ENCODE data around the gene ITCH. TPM values are rescaled to one million over a fixed set of nuclear protein-coding genes. Genes with fewer than 3 reads are reported as not detected.

ITCH gene
- total RNA-seq (2011; cell fraction: chromatin; rRNA removed; ENCODE audit: low replicate concordance) = 71.0 and 115 TPM in 2 replicates
- total RNA-seq (2011; cell fraction: nucleolus; rRNA removed) = 13.7 and 67.9 TPM in 2 replicates
- total RNA-seq (2011; cell fraction: nucleoplasm; rRNA removed) = 29.8 and 33.7 TPM in 2 replicates
- total RNA-seq (2014; rRNA removed) (20.5 and 22.9 TPM in 2 replicates), total RNA-seq (2014; rRNA removed; fragmentation: Illumina TruSeq; extraction: Trizol) (53.0 and 56.7 TPM in 2 replicates), total RNA-seq (2015; rRNA removed; fragmentation: Illumina TruSeq; extraction: Trizol) (44.4 and 52.5 TPM in 2 replicates), total RNA-seq (2021) (40.2 and 41.6 TPM in 2 replicates), polyA plus RNA-seq (2011; rRNA removed) (14.3 and 17.5 TPM in 2 replicates), polyA plus RNA-seq (2014; fragmentation: Illumina TruSeq; extraction: Trizol) (27.5 and 33.2 TPM in 2 replicates), polyA plus RNA-seq (2014; fragmentation: Nextera tagmentation; extraction: Ambion mirVana) (10 to 100 TPM in 1 of 2 experiments, 1 to 10 TPM in 1; 7.5 to 13.1 TPM), polyA plus RNA-seq (2014; rRNA removed) (15.3 and 19.0 TPM in 2 replicates), polyA minus RNA-seq (2011; rRNA and poly(A)+ RNA removed) (54.4 and 70.3 TPM in 2 replicates), Bru-seq, nascent RNA (percentile 81 among the genes with signal in this experiment), BruChase-seq, experiment 1, labeled RNA remaining after a 2-hour chase (percentile 88 among the genes with signal in this experiment), BruChase-seq, experiment 2, labeled RNA remaining after a 6-hour chase (percentile 86 among the genes with signal in this experiment)
- polyA plus RNA-seq (2011; cell fraction: cytosol; rRNA removed) = 3.4 and 5.9 TPM in 2 replicates
- polyA plus RNA-seq (2011; cell fraction: nucleus; rRNA removed) = 10.8 and 14.6 TPM in 2 replicates
- polyA plus RNA-seq (2012) = 17.4 and 18.9 TPM in 2 replicates
- 16.2 and 19.9 TPM in 2 replicates for polyA minus RNA-seq (2011; cell fraction: cytosol; rRNA and poly(A)+ RNA removed)
- 19.8 and 35.3 TPM in 2 replicates for polyA minus RNA-seq (2011; cell fraction: nucleus; rRNA and poly(A)+ RNA removed)
- long read RNA-seq, experiment 1, full-length matches to known transcripts = 29 of 71 reads
- long read RNA-seq, experiment 1, partial matches to known transcripts = 18 of 71 reads
- long read RNA-seq, experiment 1, other reads (novel, unspliced or antisense) = 24 of 71 reads
- long read RNA-seq, experiment 2, full-length matches to known transcripts = 4 of 18 reads
- long read RNA-seq, experiment 2, partial matches to known transcripts = 4 of 18 reads
- long read RNA-seq, experiment 2, other reads (novel, unspliced or antisense) = 10 of 18 reads
- long read RNA-seq, experiment 3, full-length matches to known transcripts = 8 of 15 reads
- long read RNA-seq, experiment 3, partial matches to known transcripts = 1 of 15 reads
- long read RNA-seq, experiment 3, other reads (novel, unspliced or antisense) = 6 of 15 reads

DNA sequence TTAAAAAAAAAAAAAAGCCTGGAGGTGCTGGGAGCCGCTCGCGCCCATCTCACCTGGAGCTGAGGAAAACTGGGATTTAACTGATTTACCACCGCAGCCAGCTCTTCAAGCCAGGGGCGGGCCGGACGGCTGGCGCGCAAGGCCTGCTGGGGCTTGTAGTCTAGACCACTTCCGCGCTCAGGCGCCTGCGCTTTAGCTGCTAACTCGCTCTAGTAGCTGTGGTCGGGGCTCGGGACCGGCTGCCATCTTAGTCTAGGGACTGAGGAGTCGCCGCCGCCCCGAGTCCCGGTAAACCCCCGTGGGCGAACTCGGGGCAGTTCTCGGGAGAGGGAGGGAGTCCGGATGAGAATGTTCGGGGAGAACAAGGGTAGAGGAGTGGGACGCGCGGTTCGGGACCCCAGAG lies at the start of gene ITCH:
TSS of gene ITCH (plus strand) at position 212 of the 403 bp plus-strand sequence. CDS start 30,539 bp downstream, outside the sequence.
- DNase-seq (ENCODE audit: extremely low read depth in 1 of 4, low spot score in 3 of 4) = peak; percentile 94 to 97 (median 94)
- Histone ChIP-seq H3K9me3 (replicated peaks; ENCODE audit: control insufficient read depth, insufficient read depth, low read depth, low read length) (no peaks in the 10 kb centered on the region), H2AFZ (ENCODE audit: low read depth, low read length) (peak within 1 kb of the TSS; percentile 66), H3K9ac (ENCODE audit: insufficient read depth in 1 of 2, low read depth in 2 of 2, low read length in 2 of 2) (peak within 1 kb of the TSS; percentile 92 to 99), H3K27ac (ENCODE audit: extremely low read depth, low read depth, low read length) (peak within 1 kb of the TSS; percentile 86), H3K9me1 (ENCODE audit: control insufficient read depth, insufficient read depth, low read length) (no peaks in the 10 kb centered on the region), H3K4me2 (ENCODE audit: insufficient read depth, low read length) (peak within 1 kb of the TSS; percentile 85), H3K4me1 (replicated peaks in 1 of 2; ENCODE audit: control insufficient read depth in 2 of 2, insufficient read depth in 2 of 2, low read length in 2 of 2) (peaks cover 18 to 23% of the 10 kb centered on the region in 2 experiments; a peak in 4 of 5 replicates), H3K27me3 (ENCODE audit: control insufficient read depth in 2 of 2, insufficient read depth in 2 of 2, low read length in 2 of 2) (no peaks in the 10 kb centered on the region), H4K20me1 (replicated peaks; ENCODE audit: control insufficient read depth, insufficient read depth, low read length) (peaks cover 5% of the 10 kb centered on the region; the same call in 1 of the 2 replicates), H3K79me2 (ENCODE audit: control insufficient read depth, insufficient read depth, low read length) (peaks cover 49% of the 10 kb centered on the region), H3K36me3 (ENCODE audit: control insufficient read depth, insufficient read depth, low read length) (peaks cover 14% of the 10 kb centered on the region), H3K4me3 (peak within 1 kb of the TSS; percentile 91)
- POLR2A ChIA-PET = interaction anchor here (0.6 to 2.4 kb wide), 14 partner anchors 8 to 1149 kb away, joined by 3 to 12 read pairs (median 4); no protein-coding TSS in a partner anchor
- FAIRE-seq = peak; percentile 96
- whole genome bisulfite sequencing (ENCODE audit: insufficient coverage, low coverage, missing lambda C conversion rate) = under 1% methylated on average over 29 of the region's 32 CpGs
- ATAC-seq = peak; percentile 99
- CTCF ChIA-PET (ENCODE audit: low intra/inter-chr PET ratio) = interaction anchor here (0.6 kb wide), 1 partner anchor 153 kb away, joined by 3 read pairs; no protein-coding TSS in a partner anchor
- no TSS peak for BruUV-seq (replicated peaks)
- in situ Hi-C loops (cut with MboI) (no loop called here), intact Hi-C loops (cut with micrococcal nuclease) (no loop called here)
- TF ChIP-seq ZBTB8A (IDR thresholded peaks at IDR 0.05; ENCODE audit: partially characterized antibody) = no peak
- TF ChIP-seq ZNF764 (CRISPR knock-in tag; IDR thresholded peaks at IDR 0.05; ENCODE audit: low read depth) = no peak
- no peak for TF ChIP-seq ZNF444 (CRISPR knock-in tag; IDR thresholded peaks at IDR 0.05)
- no peak for TF ChIP-seq MYBL2 (IDR thresholded peaks at IDR 0.05; ENCODE audit: low read depth)
- TF ChIP-seq MYBL2 (CRISPR knock-in tag; IDR thresholded peaks at IDR 0.05; ENCODE audit: borderline replicate concordance) = no peak
- TF ChIP-seq, protein P1, sequence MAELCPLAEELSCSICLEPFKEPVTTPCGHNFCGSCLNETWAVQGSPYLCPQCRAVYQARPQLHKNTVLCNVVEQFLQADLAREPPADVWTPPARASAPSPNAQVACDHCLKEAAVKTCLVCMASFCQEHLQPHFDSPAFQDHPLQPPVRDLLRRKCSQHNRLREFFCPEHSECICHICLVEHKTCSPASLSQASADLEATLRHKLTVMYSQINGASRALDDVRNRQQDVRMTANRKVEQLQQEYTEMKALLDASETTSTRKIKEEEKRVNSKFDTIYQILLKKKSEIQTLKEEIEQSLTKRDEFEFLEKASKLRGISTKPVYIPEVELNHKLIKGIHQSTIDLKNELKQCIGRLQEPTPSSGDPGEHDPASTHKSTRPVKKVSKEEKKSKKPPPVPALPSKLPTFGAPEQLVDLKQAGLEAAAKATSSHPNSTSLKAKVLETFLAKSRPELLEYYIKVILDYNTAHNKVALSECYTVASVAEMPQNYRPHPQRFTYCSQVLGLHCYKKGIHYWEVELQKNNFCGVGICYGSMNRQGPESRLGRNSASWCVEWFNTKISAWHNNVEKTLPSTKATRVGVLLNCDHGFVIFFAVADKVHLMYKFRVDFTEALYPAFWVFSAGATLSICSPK (IDR thresholded peaks at IDR 0.05; ENCODE audit: borderline replicate concordance) = no peak
- TF ChIP-seq, protein P2, sequence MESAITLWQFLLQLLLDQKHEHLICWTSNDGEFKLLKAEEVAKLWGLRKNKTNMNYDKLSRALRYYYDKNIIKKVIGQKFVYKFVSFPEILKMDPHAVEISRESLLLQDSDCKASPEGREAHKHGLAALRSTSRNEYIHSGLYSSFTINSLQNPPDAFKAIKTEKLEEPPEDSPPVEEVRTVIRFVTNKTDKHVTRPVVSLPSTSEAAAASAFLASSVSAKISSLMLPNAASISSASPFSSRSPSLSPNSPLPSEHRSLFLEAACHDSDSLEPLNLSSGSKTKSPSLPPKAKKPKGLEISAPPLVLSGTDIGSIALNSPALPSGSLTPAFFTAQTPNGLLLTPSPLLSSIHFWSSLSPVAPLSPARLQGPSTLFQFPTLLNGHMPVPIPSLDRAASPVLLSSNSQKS (CRISPR knock-in tag; IDR thresholded peaks at IDR 0.05) = no peak
- no peak for TF ChIP-seq ZNF184 (CRISPR knock-in tag; IDR thresholded peaks at IDR 0.05)
- TF ChIP-seq NFXL1 (CRISPR knock-in tag; IDR thresholded peaks at IDR 0.05) = no peak
- no peak for TF ChIP-seq TCF3 (CRISPR knock-in tag; IDR thresholded peaks at IDR 0.05)
- TF ChIP-seq OTX1 (CRISPR knock-in tag; IDR thresholded peaks at IDR 0.05) = no peak
- no peak for TF ChIP-seq SOX6 (IDR thresholded peaks at IDR 0.05)
- TF ChIP-seq, protein P3, sequence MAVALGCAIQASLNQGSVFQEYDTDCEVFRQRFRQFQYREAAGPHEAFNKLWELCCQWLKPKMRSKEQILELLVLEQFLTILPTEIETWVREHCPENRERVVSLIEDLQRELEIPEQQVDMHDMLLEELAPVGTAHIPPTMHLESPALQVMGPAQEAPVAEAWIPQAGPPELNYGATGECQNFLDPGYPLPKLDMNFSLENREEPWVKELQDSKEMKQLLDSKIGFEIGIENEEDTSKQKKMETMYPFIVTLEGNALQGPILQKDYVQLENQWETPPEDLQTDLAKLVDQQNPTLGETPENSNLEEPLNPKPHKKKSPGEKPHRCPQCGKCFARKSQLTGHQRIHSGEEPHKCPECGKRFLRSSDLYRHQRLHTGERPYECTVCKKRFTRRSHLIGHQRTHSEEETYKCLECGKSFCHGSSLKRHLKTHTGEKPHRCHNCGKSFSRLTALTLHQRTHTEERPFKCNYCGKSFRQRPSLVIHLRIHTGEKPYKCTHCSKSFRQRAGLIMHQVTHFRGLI (CRISPR knock-in tag; IDR thresholded peaks at IDR 0.05) = no peak
- no peak for TF ChIP-seq SIN3B (IDR thresholded peaks at IDR 0.05; ENCODE audit: low read depth)
- TF ChIP-seq ELF2 (CRISPR knock-in tag; IDR thresholded peaks at IDR 0.05) = no peak
